HG03175 (cell line): ENCODE results near the gene ARHGEF10L.

Experiments
- ATAC-seq: cut with Tn5 transposase; IDR thresholded peaks from one replicate; pipeline ENCODE4 v1.9.1; 2021; ENCODE audit warnings: mild to moderate bottlenecking, moderate library complexity; ENCODE audit not compliant: unreplicated experiment

ARHGEF10L gene

DNA sequence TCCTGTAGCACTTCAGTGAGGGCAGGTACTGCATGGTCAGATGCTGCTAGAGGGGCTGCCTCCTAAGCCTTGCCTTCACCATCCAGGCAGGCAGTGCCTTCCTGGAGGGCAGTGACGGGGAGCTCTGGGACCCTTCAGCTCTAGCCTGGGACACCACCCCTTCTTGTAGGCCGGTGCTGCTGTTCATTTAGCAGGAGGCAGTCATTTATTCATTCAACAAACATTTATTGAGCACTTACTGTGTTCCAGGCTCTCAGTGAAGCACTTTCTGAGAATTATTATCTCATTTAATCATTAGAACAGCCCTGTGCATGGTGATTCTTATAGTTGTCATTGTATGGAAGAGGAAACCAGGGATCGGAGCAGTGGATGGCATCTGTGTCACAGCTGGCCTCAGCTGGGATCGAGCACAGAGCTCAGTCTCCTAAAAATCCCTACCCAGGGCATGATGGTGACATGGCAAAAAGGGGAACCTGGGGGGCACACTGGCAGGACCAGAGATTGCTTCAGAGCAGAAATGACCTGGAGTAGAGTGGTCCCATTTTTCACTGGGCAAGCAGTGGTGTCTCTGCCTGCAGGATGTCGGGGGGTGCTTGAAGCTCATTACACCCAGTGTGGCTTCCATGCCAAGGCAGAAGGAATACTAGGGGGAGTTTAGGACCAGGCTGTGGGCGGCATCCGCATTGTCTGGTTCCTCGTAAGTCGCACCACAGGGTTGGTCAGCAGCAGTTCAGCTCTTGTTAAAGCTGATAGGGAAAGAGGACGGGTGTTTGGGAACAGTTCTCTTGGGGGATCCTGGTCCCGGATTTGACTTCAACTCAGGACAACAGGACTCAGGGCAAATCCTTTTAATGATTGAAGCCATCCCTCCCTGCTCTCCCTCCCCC is 28.8 kb downstream of the ARHGEF10L start:
- no peak for ATAC-seq

DNA sequence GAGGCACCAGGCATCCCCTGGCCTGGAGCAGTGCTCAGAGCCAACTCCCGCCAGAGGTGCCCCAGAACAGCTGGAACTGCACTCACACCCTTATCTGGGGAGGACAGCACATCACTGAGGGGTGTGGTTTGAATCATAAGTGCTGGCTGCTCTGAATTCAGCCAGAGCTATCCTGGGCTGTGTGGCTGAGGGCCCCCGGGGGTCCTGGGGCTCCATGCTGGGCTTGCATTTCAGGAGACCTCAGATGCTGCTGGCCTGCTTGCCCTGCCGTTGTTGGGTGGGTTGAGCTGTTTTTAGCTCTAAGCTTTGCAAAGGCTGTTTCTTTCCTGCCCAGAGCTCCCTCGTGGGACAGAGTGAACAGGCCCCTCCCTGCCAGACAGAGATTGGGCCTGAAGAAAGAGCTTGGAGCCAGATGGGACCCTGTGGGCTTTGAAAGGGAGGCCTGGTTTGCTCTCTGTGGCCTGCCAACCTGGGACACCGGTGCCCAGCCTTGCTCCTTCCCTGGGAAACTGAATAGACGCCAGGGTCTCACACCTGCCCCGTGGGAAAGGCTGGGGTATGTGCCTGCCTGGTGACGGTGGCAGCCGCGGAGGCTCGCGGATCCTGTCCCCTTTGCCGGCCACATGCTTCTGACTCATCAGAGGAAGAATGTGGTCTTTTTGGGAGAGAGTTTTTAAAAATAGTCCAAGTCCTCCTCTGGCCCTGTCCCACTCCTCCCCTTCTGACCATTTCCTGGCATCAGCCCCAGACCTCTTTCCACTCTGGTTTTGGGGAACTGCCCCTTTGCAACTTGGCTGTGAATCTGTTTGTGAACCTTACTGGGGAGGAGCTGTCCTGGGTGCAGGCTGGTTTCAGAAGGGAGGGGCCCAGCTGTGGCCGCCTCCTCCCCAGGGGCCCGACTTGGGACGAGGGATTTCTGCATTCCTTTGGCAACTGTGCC is 30.0 kb downstream of the ARHGEF10L start:
- no peak for ATAC-seq

DNA sequence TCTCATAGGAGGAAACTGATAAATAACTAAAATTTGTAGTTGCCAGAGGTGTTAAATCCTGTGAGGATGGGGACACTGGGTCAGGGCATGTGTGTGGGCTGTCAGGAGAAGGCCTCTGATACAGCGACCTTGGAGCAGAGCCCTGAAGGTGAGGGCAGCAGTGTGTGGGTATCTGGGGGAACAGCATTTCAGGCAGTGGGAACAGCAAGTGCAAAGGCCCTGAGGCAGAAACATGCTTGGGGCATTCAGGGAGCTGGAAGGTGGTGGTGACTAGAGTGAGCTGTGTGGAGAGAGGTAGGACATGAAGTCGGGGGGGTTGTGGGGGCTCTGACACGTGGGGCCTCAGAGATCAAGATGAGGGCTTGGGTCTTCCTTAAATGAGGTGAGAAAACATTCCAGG is 30.7 kb downstream of the ARHGEF10L start:
- ATAC-seq: no peak

DNA sequence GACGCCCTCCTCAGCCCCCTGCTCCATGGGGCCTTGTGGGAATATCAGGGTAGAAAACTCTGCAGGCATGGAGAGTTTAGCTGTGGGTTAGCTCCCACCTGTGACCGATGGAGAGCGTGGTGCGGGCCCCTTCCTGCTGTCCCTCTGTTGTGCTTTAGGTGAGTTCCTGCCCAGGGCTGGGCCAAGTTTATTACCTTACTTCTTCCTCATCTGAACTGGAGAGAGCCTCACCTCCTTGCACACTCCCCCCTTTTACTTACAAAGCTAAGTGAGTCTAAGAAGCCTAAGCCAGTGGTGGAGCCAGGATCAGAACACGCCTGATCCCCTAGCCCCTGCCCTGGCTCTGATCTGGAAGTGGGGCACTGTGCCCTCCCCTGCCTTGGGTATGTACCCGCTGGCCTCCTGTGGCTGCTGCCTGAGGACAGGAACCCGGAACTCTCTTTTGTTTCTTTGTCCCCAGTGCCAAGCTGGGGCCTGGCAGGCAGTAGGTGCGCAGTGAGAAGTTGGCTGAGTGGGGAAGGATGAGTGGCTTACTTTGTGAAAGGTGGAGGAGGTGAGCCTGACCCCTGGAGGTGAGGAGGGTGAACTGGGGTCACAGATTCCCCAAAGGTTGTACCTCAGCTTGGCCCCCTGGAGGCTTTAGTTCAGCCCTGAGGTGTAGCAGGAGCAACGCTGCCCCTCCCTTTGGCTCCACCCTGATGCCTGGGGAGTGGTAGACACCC is 32.9 kb downstream of the ARHGEF10L start:
- no peak for ATAC-seq

DNA sequence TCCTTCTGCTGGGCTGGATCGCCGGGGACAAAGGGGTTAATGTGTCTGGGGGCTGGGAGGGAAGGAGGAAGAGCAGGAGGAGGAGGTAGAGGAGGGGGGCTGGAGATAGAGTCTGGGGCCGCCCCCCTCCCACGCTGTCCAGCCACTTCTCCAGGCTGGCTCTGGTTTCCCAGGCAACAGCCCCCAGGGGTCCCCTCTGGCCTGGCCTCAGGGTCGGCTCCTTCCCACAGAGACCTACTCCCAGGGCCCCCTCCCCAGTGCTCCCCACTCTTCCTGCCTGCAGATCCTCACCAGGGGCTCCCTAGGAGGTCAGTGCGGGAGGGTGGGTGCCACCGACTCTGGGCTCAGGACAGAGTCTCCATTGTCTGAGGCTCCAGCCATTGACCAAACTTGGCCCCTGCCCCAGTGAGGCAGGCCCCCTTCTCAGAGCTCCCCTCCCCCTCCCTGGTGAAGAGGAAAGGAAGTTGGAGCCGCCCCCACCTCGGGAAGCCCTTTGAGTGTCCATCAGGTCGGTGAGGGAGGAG is 34.1 kb downstream of the ARHGEF10L start:
- no peak for ATAC-seq

DNA sequence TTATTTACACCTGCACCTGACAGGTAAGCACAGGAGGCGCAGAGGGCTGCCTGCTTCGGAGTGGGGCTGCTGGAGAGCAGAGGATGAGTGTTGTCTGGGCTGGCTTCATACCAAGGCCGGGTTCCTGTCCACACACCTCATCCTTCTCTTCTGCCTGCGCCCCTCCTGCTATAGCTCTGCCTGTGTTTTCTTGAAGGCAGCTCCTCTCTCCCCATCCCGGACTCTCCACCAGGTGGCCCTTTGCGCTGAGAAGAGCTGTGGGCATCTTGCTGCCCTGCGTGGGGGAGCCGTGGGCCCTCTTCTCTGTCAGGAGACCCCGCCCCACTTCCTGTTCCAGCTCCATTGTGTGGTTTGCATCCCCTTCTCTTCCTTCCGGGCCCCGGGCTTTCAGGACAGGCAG is 35.0 kb downstream of the ARHGEF10L start:
- ATAC-seq: no peak

DNA sequence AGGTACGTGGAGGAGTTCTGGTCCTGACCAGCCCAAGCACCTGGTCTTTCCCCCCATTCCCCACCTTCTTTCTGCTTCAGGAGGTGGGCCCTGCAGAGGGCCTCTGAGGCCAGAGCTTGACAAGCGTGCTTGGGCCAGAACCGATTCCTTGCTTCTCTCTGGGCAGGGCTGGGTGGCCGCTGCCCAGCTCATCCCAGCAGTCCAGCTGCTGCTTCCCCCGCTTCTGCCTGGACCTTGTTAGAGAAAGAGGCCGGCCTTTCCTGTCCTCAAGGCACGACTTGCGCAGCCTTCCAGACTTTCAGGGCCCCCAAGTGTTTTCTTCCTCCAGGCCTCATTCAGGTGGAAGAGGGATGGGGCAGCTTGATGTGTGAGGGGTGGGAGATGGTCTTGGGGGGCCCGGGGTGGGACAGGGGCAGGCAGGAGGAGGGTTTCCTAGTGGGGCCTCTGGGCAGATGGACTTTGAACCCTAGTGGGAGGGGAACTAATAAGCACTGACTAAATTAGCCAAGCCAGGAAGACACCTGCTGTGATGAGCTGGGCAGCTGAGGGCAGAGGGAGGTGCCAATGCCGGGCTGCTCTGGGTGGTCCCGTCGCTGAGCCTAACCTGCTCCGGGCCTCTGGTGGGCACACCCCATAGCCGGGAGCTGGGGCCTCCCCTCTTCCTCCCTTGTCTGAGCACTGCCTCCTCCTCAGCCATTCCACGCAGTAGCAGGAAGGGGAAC is 36.5 kb downstream of the ARHGEF10L start:
- ATAC-seq: no peak

DNA sequence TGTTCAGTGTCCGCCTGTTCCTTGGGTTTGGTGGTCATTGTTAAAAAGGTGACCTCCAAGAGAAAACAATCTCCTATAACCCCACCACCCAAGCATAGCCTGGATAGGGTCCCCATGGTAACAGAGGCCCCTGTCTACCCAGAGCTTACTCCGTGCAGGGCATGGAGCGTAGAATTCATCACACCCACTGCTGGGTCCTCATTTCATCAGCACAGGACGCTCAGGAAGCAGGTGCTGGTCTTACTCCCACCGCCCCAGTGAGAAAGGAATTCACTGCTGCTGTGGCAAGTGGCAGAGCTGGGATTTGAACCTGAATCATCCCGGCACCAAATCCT is 37.0 kb downstream of the ARHGEF10L start:
- ATAC-seq: no peak

DNA sequence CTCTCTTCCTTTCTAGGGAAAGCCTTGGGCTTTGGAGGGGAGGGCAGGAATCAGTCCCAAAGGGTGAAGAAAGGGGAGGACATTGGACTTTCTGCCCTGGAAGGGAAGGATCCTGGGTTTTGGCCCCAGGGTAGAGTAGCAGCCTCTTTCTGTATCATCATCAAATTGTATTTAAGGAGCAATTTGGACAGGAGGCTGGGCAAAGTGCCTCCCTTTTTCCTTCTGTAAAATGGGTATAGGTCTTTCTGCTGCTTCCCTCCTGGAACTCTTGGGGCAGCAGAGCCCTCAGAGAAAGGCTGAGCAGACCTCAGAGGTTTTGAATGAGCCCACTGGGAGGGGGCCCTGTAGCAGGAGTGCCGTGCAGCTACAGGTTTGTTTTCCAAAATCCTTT is 38.4 kb downstream of the ARHGEF10L start:
- no peak for ATAC-seq

DNA sequence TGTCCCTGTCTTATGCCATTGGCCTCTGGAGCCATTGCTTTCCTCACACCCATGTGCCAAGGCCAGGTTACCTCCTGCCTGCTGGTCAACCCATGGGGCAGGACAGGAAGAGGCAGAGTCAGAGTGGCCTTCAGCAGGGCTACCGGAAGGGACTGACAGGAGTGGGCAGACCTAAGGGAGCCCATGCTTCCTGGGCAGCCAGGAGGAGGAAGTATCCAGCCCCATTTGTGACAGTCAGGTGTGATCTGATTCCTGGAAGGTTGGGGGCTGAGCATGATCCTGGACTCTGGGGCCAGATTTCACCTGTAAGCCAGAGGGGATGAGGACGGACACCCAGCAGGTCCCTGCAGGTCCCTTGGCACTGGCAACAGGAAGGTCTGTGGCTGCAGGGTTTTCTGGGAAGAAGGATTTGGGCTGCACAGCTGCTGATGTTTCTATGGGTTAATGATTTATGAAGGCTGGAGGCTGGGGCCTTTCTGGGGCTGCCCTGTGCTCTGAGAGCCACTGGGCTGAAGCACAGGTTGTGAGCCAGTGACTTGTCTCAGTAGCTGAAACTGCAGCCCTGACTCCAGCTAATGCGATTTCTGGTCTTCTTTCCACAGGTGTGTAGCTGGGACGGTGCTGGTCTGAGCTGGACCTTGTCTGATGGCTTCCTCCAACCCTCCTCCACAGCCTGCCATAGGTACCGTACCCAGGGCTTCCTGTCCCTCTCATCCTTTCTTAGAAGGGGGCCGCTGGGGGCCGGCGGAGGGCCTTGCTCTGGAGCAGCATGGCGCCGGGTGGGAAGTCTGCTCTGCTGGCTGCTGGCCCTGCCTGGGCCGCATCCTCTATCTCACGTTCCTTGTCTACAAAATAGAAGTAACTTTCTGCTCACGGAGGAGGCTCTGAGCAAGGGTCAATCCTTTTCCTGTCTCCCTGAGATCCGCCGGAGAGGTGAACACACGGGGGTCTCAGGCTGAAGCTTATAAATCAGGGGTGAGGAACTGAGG is 40.7 kb downstream of the ARHGEF10L start:
- no peak for ATAC-seq

DNA sequence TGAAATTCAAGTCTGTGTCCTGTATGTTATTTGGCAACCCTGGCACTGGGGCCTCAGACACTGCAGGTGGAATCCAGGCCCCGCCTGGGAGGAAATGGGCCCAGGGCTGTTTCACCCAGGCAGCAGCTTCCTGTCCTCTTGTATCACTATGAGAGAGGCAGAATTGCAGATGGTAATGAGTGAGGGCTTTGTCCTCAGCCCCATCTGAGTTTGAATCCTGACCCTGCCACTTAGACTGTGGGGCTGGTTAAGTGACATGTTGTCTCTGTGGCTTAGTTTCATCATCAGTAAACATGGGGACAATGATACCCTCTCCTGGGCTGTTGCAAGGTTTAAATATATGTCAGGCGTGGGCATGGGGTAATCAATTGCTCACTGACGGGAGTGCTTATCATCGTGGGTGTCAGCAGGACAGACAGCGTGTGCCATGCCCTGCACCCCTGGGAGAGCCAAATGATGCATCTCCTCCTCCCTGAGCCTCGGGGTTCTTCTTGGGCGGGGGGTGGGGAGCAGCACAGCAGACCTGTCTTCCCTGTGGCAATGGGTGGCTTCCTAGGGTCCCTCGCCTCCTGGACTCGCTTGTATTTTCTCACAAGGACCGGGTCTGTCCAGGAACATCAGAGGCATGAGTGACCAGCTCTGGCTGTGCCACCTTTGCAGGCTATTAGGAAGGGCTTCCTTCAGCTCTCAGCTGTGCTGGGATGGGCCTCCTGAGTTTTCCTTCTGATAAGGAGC is 42.1 kb downstream of the ARHGEF10L start:
- ATAC-seq: no peak

DNA sequence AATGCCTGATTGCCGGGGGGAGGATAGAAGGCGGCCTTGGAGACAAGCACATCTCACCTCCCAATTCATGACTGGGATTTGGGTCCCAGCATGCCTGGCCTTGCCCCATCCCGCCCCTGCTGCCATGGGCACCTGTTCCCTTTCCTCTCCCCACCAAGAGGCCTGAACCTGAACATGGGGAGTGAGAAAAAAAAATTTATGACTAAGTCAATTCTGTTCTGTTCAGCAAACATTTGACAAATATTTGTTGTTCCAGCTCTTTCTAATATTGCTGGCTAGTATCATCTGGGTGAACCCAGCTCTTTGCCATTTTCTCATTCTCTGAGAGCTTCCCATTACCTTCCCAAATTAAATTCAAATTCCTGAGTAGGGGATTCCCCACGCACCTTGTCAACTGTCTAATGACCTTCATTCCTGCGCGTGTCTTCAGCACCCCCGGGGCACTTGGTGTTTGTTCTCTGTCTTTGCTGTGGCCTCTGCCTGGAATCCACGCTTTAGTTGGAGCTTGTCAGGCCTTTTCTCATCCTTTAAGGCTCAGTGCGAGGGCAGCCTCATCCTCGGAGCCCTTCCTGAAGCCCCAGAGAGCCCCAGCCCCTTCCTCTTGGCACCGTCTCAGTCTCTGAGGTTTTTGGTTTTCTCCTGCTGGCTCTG is 42.8 kb downstream of the ARHGEF10L start:
- no peak for ATAC-seq

DNA sequence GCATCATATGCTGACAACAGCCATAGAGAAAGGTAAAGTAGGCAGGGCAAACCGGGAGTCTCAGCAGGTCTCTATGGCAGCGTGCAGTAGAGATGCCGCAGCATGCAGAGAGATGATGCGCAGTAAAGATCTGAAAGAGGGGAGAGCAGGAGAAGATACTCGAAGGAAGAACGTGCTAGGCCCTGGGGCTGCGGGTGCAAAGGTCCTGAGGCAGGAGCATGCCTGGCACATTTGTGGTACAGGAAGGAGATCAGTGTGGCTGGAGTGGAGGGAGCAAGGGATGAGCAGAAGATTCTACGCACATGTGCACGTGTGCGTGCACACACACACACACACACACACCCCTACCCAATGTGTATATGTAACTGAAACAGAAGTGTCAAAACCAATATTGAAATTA is 45.0 kb downstream of the ARHGEF10L start:
- ATAC-seq: no peak

DNA sequence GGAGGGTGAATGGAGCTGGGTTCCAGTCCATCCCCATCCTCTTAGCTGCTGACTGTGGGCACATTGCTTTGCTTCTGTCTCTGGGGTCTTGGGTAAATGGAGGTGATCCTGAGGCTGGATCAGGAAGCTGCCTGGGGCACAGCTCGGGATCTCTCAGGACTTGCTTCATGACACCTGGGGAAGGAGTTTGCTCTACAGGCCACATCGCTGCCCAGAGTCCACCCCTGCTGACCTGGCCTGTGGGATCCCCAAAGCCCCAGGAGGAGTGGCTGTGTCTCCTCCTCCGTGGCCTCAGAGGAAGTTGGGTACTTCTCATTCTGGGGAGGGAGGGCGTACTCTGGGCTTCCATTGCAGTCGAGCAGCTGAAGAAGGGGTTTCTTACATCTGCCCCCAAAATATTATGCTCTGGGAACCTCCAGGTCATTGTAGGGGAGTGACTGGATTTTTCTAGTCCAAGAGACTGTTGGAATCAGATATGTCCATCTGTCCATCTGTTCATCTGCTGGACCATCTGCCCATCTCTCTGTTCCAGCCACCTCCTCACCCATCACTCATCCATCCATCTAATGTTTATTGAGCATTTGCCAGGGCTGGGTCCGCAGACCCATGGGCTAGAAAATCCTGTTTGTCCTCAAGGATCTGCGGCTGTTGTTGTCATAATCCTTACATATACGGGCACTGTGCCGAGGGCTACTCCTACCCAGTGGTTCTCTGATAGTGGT is 45.9 kb downstream of the ARHGEF10L start:
- ATAC-seq: no peak

DNA sequence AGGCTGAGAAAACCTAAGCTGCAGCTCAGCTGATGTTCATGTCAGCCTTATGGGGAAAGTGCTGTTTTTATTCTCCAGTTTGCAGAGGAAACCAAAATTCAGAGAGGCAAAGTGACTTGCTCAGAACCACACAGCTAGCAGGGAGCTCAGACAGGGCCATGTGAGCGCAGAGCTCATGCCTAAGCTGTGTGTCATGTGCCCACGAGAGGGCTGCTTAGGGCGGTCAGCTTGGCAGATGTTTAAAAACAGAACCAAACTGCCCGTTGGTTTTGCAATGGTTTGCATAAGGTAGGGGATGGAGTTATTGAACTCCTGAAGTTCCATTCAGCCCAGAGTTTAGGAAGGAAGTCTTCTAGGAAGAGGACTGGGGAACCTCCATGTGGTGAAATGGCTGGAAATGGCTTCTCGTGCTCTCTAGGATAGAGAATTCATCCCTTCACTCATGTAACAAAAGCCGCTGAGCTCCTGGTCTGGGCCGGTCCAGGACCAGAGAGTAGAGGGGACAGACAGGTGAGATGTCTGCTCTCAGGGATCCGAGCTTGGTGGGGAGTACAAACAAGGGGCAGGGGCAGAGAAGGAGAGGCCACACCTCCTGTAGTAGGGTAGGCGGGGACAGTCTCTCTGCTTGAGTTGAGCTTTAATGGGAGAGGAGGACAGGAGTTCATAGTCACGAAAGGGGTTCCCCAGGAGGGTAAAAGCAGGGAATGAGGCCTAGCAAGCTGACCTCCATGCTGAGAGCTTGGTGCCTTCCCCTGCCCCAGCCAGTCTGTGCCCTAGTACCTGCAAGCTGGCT is 46.9 kb downstream of the ARHGEF10L start:
- ATAC-seq: no peak

DNA sequence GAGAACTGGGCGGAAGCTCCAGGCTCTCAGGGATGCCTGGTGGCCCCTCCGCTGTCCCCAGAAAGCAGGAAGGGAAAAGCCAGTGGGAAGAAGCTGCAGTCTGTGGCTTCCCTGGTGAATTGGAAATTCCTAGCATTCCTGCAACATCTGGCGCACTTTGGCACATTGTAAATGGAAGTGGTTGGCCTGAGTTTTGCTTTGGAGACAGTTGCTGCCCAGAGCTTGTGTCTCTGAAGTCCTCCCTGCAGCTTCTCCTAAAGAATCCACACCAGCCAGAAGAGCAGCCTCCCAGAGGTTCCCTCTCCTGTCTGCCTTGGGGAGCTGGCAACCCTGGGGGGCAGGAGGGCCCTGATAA is 48.2 kb downstream of the ARHGEF10L start:
- no peak for ATAC-seq
